NOMO-1 treated with dmso at 0.1 percent for 144 hours (cell line): ENCODE data around the gene IMPA2.

Experiments
- DNase-seq: peaks from one replicate; lab custom pipeline; 2025; ENCODE audit not compliant: unreplicated experiment; lab: John Stamatoyannopoulos, UW

The IMPA2 gene

DNA sequence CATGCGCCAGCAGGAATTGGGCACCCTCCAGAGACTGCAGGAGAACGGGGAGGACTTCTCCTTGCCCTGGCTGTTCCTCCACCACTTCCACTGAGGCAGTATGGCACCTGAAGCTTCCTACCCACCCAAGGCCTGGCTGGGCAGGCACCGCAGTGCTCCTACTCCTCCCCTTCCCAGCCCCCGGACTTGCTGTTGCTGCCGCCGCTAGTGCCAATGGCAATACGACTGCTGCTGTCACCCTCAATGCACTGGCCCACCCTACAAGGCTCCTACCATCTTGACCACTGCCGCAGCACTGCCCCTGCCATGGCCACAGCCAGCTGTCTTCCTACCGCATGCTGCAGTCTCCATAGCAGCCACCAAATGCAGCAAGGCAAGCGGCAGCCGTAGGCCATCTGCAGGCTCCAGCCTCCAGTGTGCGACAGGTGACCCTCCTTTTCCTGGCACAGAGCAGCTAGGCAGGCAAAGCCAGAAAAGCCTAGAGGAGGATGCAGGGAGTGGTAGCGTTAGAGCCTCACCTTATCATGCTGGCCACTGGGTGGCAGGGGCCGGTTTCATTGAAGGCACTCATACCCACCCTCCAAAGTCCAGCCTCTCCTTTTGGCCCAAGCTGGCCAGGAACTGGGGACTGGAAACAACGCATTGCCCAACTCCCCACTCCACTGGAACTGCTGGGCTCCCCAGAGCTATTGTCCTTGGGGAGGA lies 64.9 kb downstream of the IMPA2 start:
- DNase-seq, result no peak

- no peak for DNase-seq
Observed at GRCh38 chr18:12046751-12047335, 65.5 kb downstream of the IMPA2 start.

DNA sequence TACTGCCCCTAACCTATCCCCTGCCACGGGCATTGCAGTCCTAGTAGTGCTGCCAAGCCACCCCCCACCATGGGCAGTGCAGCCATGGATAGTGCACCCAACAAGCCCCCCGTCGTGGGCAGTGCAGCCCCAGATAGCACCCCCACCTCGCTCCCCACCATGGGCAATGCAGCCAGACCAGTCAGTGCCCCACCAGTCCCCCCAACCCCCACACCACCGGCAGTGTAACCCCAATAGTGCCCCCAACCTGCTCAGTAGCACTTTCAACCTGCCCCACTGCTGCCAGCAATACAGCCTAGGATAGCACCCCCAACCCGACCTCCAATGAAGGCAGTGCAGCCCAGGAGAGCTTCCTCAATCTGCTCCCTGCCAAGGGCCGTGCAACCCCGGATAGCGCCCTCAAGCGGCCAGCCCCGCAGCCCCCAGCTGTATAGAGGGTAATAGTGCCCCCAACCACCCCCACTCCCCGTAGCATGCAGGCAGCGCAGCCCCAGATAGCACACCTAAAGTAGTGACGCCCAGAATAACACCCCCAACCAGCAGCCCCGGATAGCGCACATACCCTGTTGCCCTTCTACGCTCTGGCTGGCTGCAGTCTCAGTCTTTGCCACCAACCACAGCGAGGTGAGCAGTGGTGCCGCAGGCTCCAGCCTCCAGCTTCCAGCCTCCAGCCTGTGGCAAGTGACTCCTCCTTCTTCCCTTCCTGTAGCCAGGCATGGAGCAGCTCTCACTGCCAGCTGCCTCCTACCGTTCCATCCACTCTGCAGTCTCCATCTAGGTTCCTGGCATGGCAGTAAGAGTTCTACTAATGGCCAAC lies 66.9 kb downstream of the IMPA2 start:
- no peak for DNase-seq

GRCh38 chr18:12048827-12049175 lies 67.5 kb downstream of the IMPA2 start:
- no peak for DNase-seq

DNA sequence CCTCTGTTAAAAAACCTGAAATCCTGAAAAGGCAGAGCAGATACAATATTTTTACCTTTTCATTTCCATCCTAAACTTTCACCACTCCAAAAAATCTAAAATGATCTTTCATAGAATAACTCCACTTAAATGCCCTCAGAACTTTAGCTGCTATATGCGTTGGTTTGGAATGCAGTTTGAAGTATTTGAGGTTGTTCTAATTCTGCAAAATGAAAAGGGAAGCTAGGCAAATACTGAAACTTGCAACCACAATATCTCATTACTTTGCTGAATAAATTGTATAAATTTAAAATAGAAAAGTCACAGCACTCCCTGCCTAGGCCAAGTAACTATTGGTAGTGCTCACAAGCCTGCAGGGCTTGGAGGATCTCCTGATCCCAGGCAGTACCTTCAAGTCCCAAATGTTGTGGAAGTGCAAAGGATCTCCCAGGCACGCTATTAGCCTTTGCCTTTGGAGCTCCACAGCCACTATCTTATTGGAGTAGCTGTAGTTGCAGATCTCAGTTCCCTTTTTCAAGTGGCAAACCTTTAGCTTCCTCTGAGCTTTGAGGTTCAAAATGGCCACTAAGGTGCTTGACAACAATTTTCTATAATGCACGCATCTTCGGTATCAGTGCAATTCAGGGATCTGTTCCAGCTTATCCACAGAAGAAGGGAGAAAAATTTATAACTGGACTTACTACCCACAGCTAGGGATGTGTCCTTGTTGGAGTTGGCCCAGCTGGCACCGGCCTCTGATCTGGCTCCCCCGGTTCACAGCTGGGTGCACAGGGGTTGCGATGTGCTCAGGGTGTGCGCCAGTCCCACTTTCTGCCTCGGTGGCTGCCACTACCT lies 68.9 kb downstream of the IMPA2 start:
- DNase-seq, result peak; percentile 70

GRCh38 chr18:12052866-12053265 lies 71.6 kb downstream of the IMPA2 start:
- DNase-seq, result no peak

GRCh38 chr18:12053289-12053688 lies 72.0 kb downstream of the IMPA2 start:
- peak; percentile 38 for DNase-seq

GRCh38 chr18:12056034-12056883 lies 75.0 kb downstream of the IMPA2 start:
- DNase-seq, result no peak

DNA sequence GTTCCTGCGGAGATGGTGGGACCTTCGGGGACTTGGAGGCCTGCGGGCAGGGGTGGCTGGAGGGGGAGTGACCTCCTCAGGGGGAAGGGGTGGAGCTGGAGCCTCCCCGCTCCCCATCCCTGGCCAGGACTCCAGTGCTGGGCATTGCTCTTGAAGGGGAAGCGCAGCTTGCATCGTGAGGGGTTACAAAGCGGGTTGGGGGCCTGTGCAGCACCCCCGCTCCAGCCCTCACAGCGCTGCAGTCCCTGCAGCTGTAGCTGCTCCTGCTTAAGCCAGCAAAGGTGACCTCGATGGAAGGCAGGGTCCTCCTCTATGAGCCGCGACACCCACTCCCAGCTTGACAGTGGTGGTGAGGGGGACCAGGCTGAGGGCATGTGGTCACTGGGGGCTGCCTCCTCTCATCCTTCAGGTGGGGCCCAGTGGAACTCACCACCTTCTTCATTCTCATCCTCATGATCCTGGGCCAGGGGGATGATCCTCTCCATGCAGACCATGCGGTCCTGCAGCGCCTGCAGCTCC lies 75.6 kb downstream of the IMPA2 start:
- DNase-seq, result no peak

GRCh38 chr18:12057419-12058039 lies 76.2 kb downstream of the IMPA2 start:
- DNase-seq, result no peak

GRCh38 chr18:12059334-12060181 lies 78.3 kb downstream of the IMPA2 start:
- DNase-seq, result no peak

GRCh38 chr18:12060182-12060870 lies 79.0 kb downstream of the IMPA2 start:
- no peak for DNase-seq

DNA sequence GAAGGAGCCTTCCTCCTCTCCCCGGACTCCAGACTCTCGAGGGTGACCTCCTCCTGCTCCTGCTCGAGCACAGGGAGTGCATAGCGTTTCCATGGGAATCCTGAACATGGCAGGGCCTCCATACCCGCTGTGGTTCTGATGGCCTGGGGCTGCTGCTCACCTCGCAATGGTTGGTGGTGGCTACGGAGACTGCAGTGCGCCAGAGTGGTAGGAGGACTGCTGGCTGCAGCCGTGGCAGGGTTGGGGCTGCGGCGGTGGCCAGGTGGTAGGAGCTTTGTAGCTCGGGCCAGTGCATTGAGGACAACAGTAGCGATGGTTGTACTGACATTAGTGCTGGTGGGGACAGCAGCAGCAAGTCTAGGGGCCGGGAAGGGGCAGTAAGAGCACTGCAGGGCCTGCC lies 80.4 kb downstream of the IMPA2 start:
- DNase-seq, result no peak

- no peak for DNase-seq
Observed at GRCh38 chr18:12062974-12063373, 81.7 kb downstream of the IMPA2 start.

DNA sequence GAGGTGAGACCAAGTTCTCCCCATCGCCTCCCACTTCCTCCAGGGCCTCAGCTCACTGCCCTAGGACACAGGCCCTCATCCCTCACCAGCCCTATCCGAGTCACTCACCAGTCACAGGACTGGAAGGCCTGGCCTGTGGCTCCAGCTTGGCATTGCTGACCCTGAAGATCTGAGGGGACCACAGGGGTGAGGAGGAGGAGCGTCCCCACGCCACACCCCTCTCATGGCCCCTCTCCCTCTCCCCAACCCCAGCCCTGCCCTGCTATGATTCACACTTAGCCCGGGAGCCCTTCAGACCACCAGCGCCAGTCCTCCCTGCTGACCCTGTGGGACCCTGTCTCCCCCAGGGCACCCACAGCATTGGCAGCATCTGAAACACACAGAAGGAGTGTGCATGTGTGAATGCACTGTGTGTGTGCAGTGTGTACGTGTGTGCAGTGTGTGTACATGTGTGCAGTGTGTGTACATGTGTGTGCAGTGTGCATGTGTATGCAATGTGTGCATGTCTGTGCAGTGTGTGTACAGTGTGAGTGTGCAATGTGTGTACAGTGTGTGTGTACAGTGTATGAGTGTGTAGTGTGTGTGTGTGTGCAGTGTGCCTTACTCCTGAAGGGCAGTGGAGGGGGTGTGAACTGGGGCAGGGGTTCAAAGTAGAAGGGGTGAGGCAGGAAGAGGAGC lies 82.9 kb downstream of the IMPA2 start:
- no peak for DNase-seq

DNA sequence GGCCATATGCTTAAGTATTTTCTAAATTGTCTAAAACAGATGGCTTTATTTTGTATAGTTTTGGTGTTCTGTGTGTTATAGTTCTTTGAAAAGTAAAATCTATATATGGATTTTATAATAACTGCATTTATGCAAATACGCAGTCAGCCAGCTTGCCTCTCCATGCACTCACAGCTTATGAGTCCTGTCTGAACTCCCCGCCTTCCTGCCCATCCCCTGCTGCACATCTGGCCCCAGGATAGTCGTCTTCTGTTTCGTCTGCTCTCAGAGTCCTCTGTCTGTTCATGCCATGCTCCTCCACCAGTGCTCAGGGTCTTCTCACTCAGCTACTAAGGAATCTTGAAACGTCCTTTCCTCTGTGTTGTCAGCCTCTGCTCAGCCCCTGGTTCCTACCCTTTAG lies 84.1 kb downstream of the IMPA2 start:
- no peak for DNase-seq

DNA sequence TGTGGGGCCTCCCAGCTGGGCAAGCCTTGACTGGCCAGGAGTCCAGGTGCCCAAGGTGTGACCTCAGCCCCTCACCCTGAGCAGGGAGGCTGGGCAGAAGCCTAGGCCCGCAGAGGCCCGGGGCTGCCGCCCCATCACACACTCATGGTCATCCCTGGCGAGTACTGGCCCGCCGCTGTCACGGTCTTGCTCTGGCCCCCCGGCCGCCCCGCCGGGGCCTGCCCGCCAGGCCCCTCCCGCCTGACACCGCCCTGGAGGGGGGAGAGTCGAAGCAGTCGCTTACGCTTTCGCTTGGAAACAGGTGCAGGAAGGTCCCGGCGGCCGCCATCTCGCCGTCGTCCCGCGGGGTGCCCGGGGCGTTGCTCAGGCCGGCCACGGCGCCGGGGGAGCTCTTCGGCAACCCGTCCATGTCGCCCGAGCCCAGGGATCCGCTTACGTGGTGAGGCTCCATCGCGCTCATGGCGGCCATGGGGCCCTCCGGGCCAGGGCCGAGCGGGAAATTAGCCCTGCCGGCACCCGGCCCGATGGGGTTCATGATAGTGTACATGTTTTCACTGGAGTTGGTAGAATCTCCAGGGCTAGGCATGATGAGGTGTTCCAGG lies 85.7 kb downstream of the IMPA2 start:
- DNase-seq, result no peak
